ENCODE data around the gene HLA-E.
"Not testable (repeated sequence)": the region's sequence is repeated elsewhere in the genome, so short reads cannot be mapped to it uniquely, and the experiment has no call there.

HLA-E gene

GRCh38 chr6:30470968-30471367 lies 18.3 kb upstream of the HLA-E start:
- no peak overlapping the region for H2BK120ac ChIP-seq (ENCODE audit: low read depth, low read length)
- H2AK5ac ChIP-seq (ENCODE audit: low read length, severe bottlenecking) = no peak overlapping the region
- H2BK12ac ChIP-seq (ENCODE audit: low read length in 2 of 2) = no peak overlapping the region
- H3K18ac ChIP-seq (ENCODE audit: low read depth in 1 of 2, low read length in 2 of 2) = no peak overlapping the region
- H2BK15ac ChIP-seq (ENCODE audit: low read depth, poor library complexity, severe bottlenecking) = no peak overlapping the region
- H3K4me1 ChIP-seq (ENCODE audit: control insufficient read depth, insufficient read depth, low read depth, low read length) = peaks cover 4% of the 10 kb centered on the region
- H3K4ac ChIP-seq (ENCODE audit: low read depth in 1 of 2, low read length in 2 of 2) = no peak overlapping the region
- no peak overlapping the region for H4K91ac ChIP-seq (ENCODE audit: low read length)
- no peaks in the 10 kb centered on the region for H3K36me3 ChIP-seq (ENCODE audit: control insufficient read depth in 1 of 2, insufficient read depth in 2 of 2, low read depth in 1 of 2, low read length in 2 of 2)
- no peak overlapping the region for H2AFZ ChIP-seq (ENCODE audit: low read depth, low read length)
- no peak overlapping the region for H4K8ac ChIP-seq (ENCODE audit: low read length)
- WGBS = 89% methylated on average over 1 of the region's 1 CpG
- no peak overlapping the region for H3K4me2 ChIP-seq (ENCODE audit: low read length, poor library complexity, severe bottlenecking)
- H3K14ac ChIP-seq (ENCODE audit: low read length in 2 of 2) = no peak overlapping the region
- H2BK5ac ChIP-seq (ENCODE audit: low read depth, low read length, poor library complexity, severe bottlenecking) = no peak overlapping the region
- peaks cover 32 to 68% of the 10 kb centered on the region in 2 experiments for H3K27me3 ChIP-seq (ENCODE audit: control insufficient read depth in 1 of 2, insufficient read depth in 1 of 2, low read length in 2 of 2)
- DNase-seq = no peak
- no peak overlapping the region for H3K27ac ChIP-seq (ENCODE audit: low read length, poor library complexity, severe bottlenecking)
- no peak overlapping the region for H3K23ac ChIP-seq (ENCODE audit: low read length in 2 of 2)
- no peak overlapping the region for H3K4me3 ChIP-seq (ENCODE audit: insufficient read depth in 1 of 2, low read depth in 1 of 2, low read length in 2 of 2)
- H3K79me1 ChIP-seq (replicated peaks; ENCODE audit: low read length, poor library complexity, severe bottlenecking) = no peaks in the 10 kb centered on the region
- H3K9me3 ChIP-seq (ENCODE audit: control insufficient read depth, low read length) = peaks cover 6% of the 10 kb centered on the region
- H3K9ac ChIP-seq (ENCODE audit: low read length) = no peak overlapping the region

- 98% methylated on average over 9 of the region's 26 CpGs for WGBS
- not testable (repeated sequence) for H3K4ac ChIP-seq (ENCODE audit: low read depth in 1 of 2, low read length in 2 of 2); H2AK5ac ChIP-seq (ENCODE audit: low read length, severe bottlenecking); H3K18ac ChIP-seq (ENCODE audit: low read depth in 1 of 2, low read length in 2 of 2); H2BK15ac ChIP-seq (ENCODE audit: low read depth, poor library complexity, severe bottlenecking); H3K23ac ChIP-seq (ENCODE audit: low read length in 2 of 2); H4K8ac ChIP-seq (ENCODE audit: low read length); H2AFZ ChIP-seq (ENCODE audit: low read depth, low read length); H3K4me3 ChIP-seq (ENCODE audit: insufficient read depth in 1 of 2, low read depth in 1 of 2, low read length in 2 of 2); H3K4me1 ChIP-seq (ENCODE audit: control insufficient read depth, insufficient read depth, low read depth, low read length); H3K79me1 ChIP-seq (replicated peaks; ENCODE audit: low read length, poor library complexity, severe bottlenecking); H4K91ac ChIP-seq (ENCODE audit: low read length); H2BK5ac ChIP-seq (ENCODE audit: low read depth, low read length, poor library complexity, severe bottlenecking); H3K14ac ChIP-seq (ENCODE audit: low read length in 2 of 2); H2BK12ac ChIP-seq (ENCODE audit: low read length in 2 of 2); DNase-seq; H3K4me2 ChIP-seq (ENCODE audit: low read length, poor library complexity, severe bottlenecking); H3K9me3 ChIP-seq (ENCODE audit: control insufficient read depth, low read length); H3K9ac ChIP-seq (ENCODE audit: low read length); H2BK120ac ChIP-seq (ENCODE audit: low read depth, low read length); H3K36me3 ChIP-seq (ENCODE audit: control insufficient read depth in 1 of 2, insufficient read depth in 2 of 2, low read depth in 1 of 2, low read length in 2 of 2); H3K27ac ChIP-seq (ENCODE audit: low read length, poor library complexity, severe bottlenecking)
- peaks cover under 1 to 64% of the 10 kb centered on the region in 2 experiments for H3K27me3 ChIP-seq (ENCODE audit: control insufficient read depth in 1 of 2, insufficient read depth in 1 of 2, low read length in 2 of 2)
Observed at GRCh38 chr6:30475116-30475515, 14.2 kb upstream of the HLA-E start.

DNA sequence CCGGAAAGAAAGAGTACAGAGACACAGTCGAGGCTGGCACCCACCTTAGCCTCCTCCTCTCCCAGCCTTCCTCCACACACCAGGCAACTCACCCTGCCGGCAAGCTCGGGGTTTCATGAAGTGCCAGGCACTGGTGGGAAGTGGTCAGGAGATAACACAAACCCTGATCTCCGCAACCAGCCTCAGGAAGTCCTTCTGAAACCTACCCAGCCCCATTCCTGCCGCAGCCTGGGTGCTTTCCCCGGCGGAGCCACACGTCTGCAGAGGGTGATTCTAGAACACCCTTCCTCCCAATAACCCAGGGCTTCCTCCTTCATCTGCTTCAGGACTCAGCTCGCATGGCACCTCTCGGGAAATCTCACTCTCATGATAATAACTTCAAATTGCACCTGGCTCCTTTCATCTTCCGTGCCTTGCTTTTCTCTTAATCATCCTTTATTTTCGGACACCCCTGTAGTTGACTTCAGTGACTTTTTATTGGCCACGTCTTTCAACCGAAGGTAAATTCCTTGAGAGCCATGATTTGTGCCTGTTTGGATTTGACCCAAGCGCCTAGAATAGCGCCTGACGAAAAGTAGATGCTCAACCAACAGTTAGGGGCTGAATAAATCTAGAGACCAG lies 8.7 kb upstream of the HLA-E start:
- Histone ChIP-seq H2BK120ac (ENCODE audit: low read depth, low read length) (no peak overlapping the region), H4K8ac (ENCODE audit: low read length) (no peak overlapping the region), H3K4me3 (ENCODE audit: insufficient read depth in 1 of 2, low read depth in 1 of 2, low read length in 2 of 2) (peak overlapping the region in 1 of 2 experiments; percentile 25), H3K79me1 (replicated peaks; ENCODE audit: low read length, poor library complexity, severe bottlenecking) (no peaks in the 10 kb centered on the region), H2AFZ (ENCODE audit: low read depth, low read length) (no peak overlapping the region), H3K23ac (ENCODE audit: low read length in 2 of 2) (no peak overlapping the region), H2BK15ac (ENCODE audit: low read depth, poor library complexity, severe bottlenecking) (no peak overlapping the region), H2BK5ac (ENCODE audit: low read depth, low read length, poor library complexity, severe bottlenecking) (no peak overlapping the region), H3K27me3 (ENCODE audit: control insufficient read depth in 1 of 2, insufficient read depth in 1 of 2, low read length in 2 of 2) (peaks cover 26 to 62% of the 10 kb centered on the region in 2 experiments), H3K4me1 (ENCODE audit: control insufficient read depth, insufficient read depth, low read depth, low read length) (peaks cover 4% of the 10 kb centered on the region), H3K4me2 (ENCODE audit: low read length, poor library complexity, severe bottlenecking) (no peak overlapping the region), H2AK5ac (ENCODE audit: low read length, severe bottlenecking) (no peak overlapping the region), H3K9ac (ENCODE audit: low read length) (no peak overlapping the region), H3K36me3 (ENCODE audit: control insufficient read depth in 1 of 2, insufficient read depth in 2 of 2, low read depth in 1 of 2, low read length in 2 of 2) (no peaks in the 10 kb centered on the region), H3K9me3 (ENCODE audit: control insufficient read depth, low read length) (no peaks in the 10 kb centered on the region), H2BK12ac (ENCODE audit: low read length in 2 of 2) (no peak overlapping the region), H4K91ac (ENCODE audit: low read length) (no peak overlapping the region), H3K4ac (ENCODE audit: low read depth in 1 of 2, low read length in 2 of 2) (no peak overlapping the region), H3K14ac (ENCODE audit: low read length in 2 of 2) (peak overlapping the region in 1 of 2 experiments; percentile 32), H3K18ac (ENCODE audit: low read depth in 1 of 2, low read length in 2 of 2) (no peak overlapping the region), H3K27ac (ENCODE audit: low read length, poor library complexity, severe bottlenecking) (no peak overlapping the region)
- WGBS = 44% methylated on average over 18 of the region's 18 CpGs
- DNase-seq = no peak

- no peak overlapping the region for H3K23ac ChIP-seq (ENCODE audit: low read length in 2 of 2)
- no peak overlapping the region for H4K8ac ChIP-seq (ENCODE audit: low read length)
- H3K4me2 ChIP-seq (ENCODE audit: low read length, poor library complexity, severe bottlenecking) = no peak overlapping the region
- WGBS = 29% methylated on average over 33 of the region's 33 CpGs
- no peaks in the 10 kb centered on the region for H3K36me3 ChIP-seq (ENCODE audit: control insufficient read depth in 1 of 2, insufficient read depth in 2 of 2, low read depth in 1 of 2, low read length in 2 of 2)
- H2BK12ac ChIP-seq (ENCODE audit: low read length in 2 of 2) = no peak overlapping the region
- no peak overlapping the region for H3K9ac ChIP-seq (ENCODE audit: low read length)
- no peaks in the 10 kb centered on the region for H3K79me1 ChIP-seq (replicated peaks; ENCODE audit: low read length, poor library complexity, severe bottlenecking)
- H4K91ac ChIP-seq (ENCODE audit: low read length) = no peak overlapping the region
- no peak overlapping the region for H3K4ac ChIP-seq (ENCODE audit: low read depth in 1 of 2, low read length in 2 of 2)
- H3K27ac ChIP-seq (ENCODE audit: low read length, poor library complexity, severe bottlenecking) = no peak overlapping the region
- H2BK120ac ChIP-seq (ENCODE audit: low read depth, low read length) = no peak overlapping the region
- no peak for DNase-seq
- H2AFZ ChIP-seq (ENCODE audit: low read depth, low read length) = no peak overlapping the region
- H3K9me3 ChIP-seq (ENCODE audit: control insufficient read depth, low read length) = no peaks in the 10 kb centered on the region
- peak overlapping the region in 1 of 2 experiments; percentile 60 for H3K4me3 ChIP-seq (ENCODE audit: insufficient read depth in 1 of 2, low read depth in 1 of 2, low read length in 2 of 2)
- H3K14ac ChIP-seq (ENCODE audit: low read length in 2 of 2) = no peak overlapping the region
- H2BK5ac ChIP-seq (ENCODE audit: low read depth, low read length, poor library complexity, severe bottlenecking) = no peak overlapping the region
- no peak overlapping the region for H2BK15ac ChIP-seq (ENCODE audit: low read depth, poor library complexity, severe bottlenecking)
- H3K18ac ChIP-seq (ENCODE audit: low read depth in 1 of 2, low read length in 2 of 2) = no peak overlapping the region
- no peak overlapping the region for H2AK5ac ChIP-seq (ENCODE audit: low read length, severe bottlenecking)
- peaks cover 4% of the 10 kb centered on the region for H3K4me1 ChIP-seq (ENCODE audit: control insufficient read depth, insufficient read depth, low read depth, low read length)
- H3K27me3 ChIP-seq (ENCODE audit: control insufficient read depth in 1 of 2, insufficient read depth in 1 of 2, low read length in 2 of 2) = peaks cover 26 to 58% of the 10 kb centered on the region in 2 experiments
Observed at GRCh38 chr6:30481211-30481964, 7.9 kb upstream of the HLA-E start.

Measured in mesenchymal stem cell (in vitro differentiated cells and primary cell).